ENCODE data around the gene SLC23A3.

Gene SLC23A3

DNA sequence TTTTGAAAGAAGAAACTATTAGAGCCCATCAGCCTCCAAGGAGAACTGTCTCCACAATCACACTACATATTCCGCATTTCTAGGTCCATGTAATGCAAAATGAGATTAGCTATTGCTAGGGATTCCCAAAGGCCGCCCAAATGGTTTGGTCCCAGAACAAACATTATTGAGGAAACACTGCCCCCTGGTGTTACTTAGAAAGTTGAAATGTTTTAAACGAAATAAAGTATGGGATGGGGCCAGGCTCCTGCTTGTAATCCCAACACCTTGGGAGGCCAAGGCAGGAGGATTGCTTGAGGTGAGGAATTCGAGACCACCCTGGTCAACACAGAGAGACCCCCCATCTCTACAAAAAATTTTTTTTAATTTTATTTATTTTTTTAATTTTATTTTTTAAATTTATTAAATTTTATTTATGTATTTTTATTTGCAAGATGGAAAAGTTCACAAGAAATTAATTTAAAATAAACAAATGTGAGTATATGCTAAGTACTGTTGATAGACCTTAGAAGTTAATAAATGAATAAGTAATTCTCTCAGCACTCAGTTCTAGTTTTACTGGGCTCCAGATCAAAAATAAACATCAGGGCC lies 14.7 kb downstream of the SLC23A3 start:
- ChIA-PET POLR2A (interaction anchor here (0.7 kb wide), 1 partner anchor 24 kb away, joined by 3 read pairs; no protein-coding TSS in a partner anchor), CTCF (interaction anchor here (0.6 to 6.1 kb wide), 21 partner anchors 10 to 303 kb away, joined by 3 to 40 read pairs (median 4); no protein-coding TSS in a partner anchor)
- no peak for TF ChIP-seq SUZ12 (IDR thresholded peaks at IDR 0.05)
- TF ChIP-seq, protein P1, sequence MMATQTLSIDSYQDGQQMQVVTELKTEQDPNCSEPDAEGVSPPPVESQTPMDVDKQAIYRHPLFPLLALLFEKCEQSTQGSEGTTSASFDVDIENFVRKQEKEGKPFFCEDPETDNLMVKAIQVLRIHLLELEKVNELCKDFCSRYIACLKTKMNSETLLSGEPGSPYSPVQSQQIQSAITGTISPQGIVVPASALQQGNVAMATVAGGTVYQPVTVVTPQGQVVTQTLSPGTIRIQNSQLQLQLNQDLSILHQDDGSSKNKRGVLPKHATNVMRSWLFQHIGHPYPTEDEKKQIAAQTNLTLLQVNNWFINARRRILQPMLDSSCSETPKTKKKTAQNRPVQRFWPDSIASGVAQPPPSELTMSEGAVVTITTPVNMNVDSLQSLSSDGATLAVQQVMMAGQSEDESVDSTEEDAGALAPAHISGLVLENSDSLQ (IDR thresholded peaks at IDR 0.05): no peak
- no peak for TF ChIP-seq SP1 (IDR thresholded peaks at IDR 0.05)
- no peak for TF ChIP-seq TARDBP (IDR thresholded peaks at IDR 0.05)
- DNase-seq (ENCODE audit: extremely low spot score): peak; percentile 63

DNA sequence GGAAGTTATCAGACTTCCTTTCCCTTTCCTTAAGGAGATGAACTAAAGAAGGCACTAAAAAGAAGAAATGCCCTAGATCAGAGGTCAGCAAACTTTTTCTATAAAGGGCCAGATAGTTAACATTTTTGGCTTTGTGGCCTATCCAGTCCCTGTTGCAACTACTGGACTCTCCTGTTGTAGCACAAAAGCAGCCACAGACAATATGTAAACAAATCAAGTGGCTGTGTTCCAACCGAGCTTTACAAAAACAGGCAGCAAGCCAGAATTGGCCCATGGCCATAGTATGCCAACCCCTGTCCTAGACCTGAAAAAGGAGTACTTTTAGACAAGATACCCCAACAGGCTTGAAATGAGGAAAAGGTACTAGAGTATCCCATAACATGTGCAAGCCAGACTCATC lies 20.2 kb downstream of the SLC23A3 start:
- CTCF ChIA-PET: interaction anchor here (0.7 to 2.1 kb wide), 3 partner anchors 10 to 120 kb away, joined by 4 to 5 read pairs (median 5); no protein-coding TSS in a partner anchor
- DNase-seq (ENCODE audit: extremely low spot score): no peak
- TF ChIP-seq ZNF384 (IDR thresholded peaks at IDR 0.05): no peak
- TF ChIP-seq LEF1 (IDR thresholded peaks at IDR 0.05; ENCODE audit: borderline replicate concordance): no peak
- no peak for TF ChIP-seq ELF4 (IDR thresholded peaks at IDR 0.05)
- no peak for TF ChIP-seq FOXA1 (IDR thresholded peaks at IDR 0.05)
- TF ChIP-seq SUZ12 (IDR thresholded peaks at IDR 0.05): no peak
- TF ChIP-seq, protein P1 (IDR thresholded peaks at IDR 0.05): no peak
- TF ChIP-seq FOXK2 (IDR thresholded peaks at IDR 0.05): no peak
- no peak for TF ChIP-seq CTBP1 (IDR thresholded peaks at IDR 0.05; ENCODE audit: borderline replicate concordance)
- TF ChIP-seq BHLHE40 (IDR thresholded peaks at IDR 0.05; ENCODE audit: borderline replicate concordance): no peak
- TF ChIP-seq FOXM1 (IDR thresholded peaks at IDR 0.05; ENCODE audit: borderline replicate concordance): no peak
- TF ChIP-seq HDGF (IDR thresholded peaks at IDR 0.05; ENCODE audit: borderline replicate concordance): no peak
- POLR2A ChIA-PET: no interaction called here

DNA sequence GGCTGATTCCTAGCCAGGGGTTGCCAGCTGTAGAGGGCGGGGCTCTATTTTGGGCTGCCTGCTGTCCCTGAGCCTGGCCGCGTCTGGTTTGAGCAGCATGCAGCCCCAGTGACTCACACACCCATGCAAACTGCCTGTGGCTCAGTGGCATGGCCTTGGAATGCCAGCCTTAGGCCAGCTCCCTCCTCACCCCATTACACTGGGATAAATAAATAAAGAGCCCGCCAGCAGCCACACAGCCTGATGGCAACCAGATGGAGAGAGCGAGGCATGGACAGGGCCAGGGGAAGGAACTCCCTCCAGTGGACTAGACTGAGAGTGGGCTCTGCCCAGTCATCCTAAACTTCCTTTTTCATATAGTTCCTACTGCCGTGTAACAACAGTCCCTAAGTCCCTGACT lies 27.5 kb downstream of the SLC23A3 start:
- POLR2A ChIA-PET: no interaction called here
- no peak for TF ChIP-seq HDGF (IDR thresholded peaks at IDR 0.05; ENCODE audit: borderline replicate concordance)
- no peak for TF ChIP-seq ARNT (IDR thresholded peaks at IDR 0.05)
- TF ChIP-seq LEF1 (IDR thresholded peaks at IDR 0.05; ENCODE audit: borderline replicate concordance): no peak
- no peak for TF ChIP-seq NFRKB (IDR thresholded peaks at IDR 0.05)
- TF ChIP-seq SP1 (IDR thresholded peaks at IDR 0.05): no peak
- no peak for TF ChIP-seq SUZ12 (IDR thresholded peaks at IDR 0.05)
- TF ChIP-seq FOXM1 (IDR thresholded peaks at IDR 0.05; ENCODE audit: borderline replicate concordance): no peak
- no peak for TF ChIP-seq CTBP1 (IDR thresholded peaks at IDR 0.05; ENCODE audit: borderline replicate concordance)
- TF ChIP-seq, protein P1 (IDR thresholded peaks at IDR 0.05): no peak
- TF ChIP-seq TARDBP (IDR thresholded peaks at IDR 0.05): no peak
- no peak for TF ChIP-seq FOXA1 (IDR thresholded peaks at IDR 0.05)
- TF ChIP-seq ZNF384 (IDR thresholded peaks at IDR 0.05): no peak
- no peak for TF ChIP-seq ELF4 (IDR thresholded peaks at IDR 0.05)
- no peak for DNase-seq (ENCODE audit: extremely low spot score)
- CTCF ChIA-PET: no interaction called here

DNA sequence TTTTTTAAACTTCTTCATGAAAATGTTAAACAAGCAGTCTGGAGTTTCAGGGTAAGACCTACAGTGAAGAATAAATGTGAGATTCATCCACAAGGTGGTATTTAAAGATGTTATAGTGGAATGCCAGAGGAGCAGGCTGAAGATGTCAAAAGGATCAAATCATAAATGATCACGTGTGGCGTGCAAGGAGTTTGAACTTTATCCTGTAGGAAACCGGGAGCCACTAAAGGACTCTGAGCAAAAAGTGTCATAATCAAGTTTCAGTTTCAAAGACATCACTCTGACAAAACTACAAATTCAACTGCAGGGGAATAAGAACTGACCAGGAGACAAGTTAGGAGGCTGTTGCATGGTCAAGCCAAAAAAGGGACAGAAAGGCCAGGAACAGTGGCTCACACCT lies 29.1 kb downstream of the SLC23A3 start:
- ChIA-PET CTCF (no interaction called here), POLR2A (no interaction called here)
- no peak for DNase-seq (ENCODE audit: extremely low spot score)
- no peak for TF ChIP-seq FOXK2 (IDR thresholded peaks at IDR 0.05)
- no peak for TF ChIP-seq SP1 (IDR thresholded peaks at IDR 0.05)
- TF ChIP-seq TARDBP (IDR thresholded peaks at IDR 0.05): no peak
- TF ChIP-seq ELF4 (IDR thresholded peaks at IDR 0.05): no peak
- no peak for TF ChIP-seq BHLHE40 (IDR thresholded peaks at IDR 0.05; ENCODE audit: borderline replicate concordance)
- no peak for TF ChIP-seq NFRKB (IDR thresholded peaks at IDR 0.05)
- no peak for TF ChIP-seq LEF1 (IDR thresholded peaks at IDR 0.05; ENCODE audit: borderline replicate concordance)
- TF ChIP-seq, protein P1 (IDR thresholded peaks at IDR 0.05): no peak
- TF ChIP-seq FOXA1 (IDR thresholded peaks at IDR 0.05): no peak
- no peak for TF ChIP-seq ARNT (IDR thresholded peaks at IDR 0.05)
- no peak for TF ChIP-seq CTBP1 (IDR thresholded peaks at IDR 0.05; ENCODE audit: borderline replicate concordance)
- no peak for TF ChIP-seq SUZ12 (IDR thresholded peaks at IDR 0.05)
- no peak for TF ChIP-seq FOXM1 (IDR thresholded peaks at IDR 0.05; ENCODE audit: borderline replicate concordance)
- TF ChIP-seq L3MBTL2 (conservative IDR thresholded peaks at IDR 0.05): no peak

DNA sequence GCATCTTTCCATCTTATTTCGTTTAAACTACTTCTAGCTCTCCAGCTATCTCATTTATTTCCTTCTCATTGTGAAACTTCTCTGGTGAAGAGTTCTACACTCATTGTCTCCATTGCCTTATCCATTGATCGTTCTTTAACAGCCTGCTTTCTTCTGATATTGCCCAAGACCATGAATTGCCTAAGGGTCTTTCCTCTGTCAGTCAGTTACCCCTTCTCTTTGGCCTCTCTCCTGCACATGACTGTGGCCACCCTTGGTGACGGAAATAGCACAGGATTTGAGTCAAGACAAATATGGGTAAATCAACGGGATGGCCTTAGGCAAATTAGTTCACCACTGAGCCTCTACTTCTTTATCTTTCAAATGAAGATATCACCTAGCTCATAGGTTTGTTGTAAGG lies 35.9 kb downstream of the SLC23A3 start:
- no peak for DNase-seq (ENCODE audit: extremely low spot score)
- ChIA-PET POLR2A (no interaction called here), CTCF (interaction anchor here (0.7 to 1.1 kb wide), 3 partner anchors 10 to 437 kb away, joined by 3 to 4 read pairs (median 3); partner anchors contain the start of gene OBSL1)
- no peak for TF ChIP-seq ELF4 (IDR thresholded peaks at IDR 0.05)
- no peak for TF ChIP-seq FOXK2 (IDR thresholded peaks at IDR 0.05)
- TF ChIP-seq ARNT (IDR thresholded peaks at IDR 0.05): no peak
- no peak for TF ChIP-seq BHLHE40 (IDR thresholded peaks at IDR 0.05; ENCODE audit: borderline replicate concordance)
- TF ChIP-seq SP1 (IDR thresholded peaks at IDR 0.05): no peak
- TF ChIP-seq FOXM1 (IDR thresholded peaks at IDR 0.05; ENCODE audit: borderline replicate concordance): no peak

DNA sequence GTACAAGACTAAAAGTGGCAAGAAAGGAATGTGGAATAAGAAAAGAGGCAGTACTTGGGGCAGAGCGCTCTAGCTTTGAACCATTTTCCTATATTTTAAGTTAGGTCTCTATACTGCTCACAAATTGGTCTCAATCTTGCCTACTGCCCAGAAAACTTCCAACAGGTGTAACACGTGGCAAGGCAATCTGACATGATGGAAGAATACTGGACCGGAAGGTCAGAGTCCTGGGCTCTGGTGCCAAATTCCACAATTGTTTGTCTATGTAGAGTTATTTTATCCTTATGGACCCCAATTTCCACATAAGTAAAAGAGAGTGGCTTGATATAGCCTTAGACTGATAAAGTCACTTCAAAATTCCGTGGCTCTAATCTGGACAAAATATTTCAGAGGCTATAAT lies 38.1 kb downstream of the SLC23A3 start:
- POLR2A ChIA-PET: interaction anchor here (1.1 kb wide), 1 partner anchor 23 kb away, joined by 3 read pairs; no protein-coding TSS in a partner anchor
- DNase-seq (ENCODE audit: extremely low spot score): no peak
- CTCF ChIA-PET: interaction anchor here (0.6 to 1.7 kb wide), 2 partner anchors 10 to 23 kb away, joined by 4 to 5 read pairs; no protein-coding TSS in a partner anchor
- no peak for TF ChIP-seq LEF1 (IDR thresholded peaks at IDR 0.05; ENCODE audit: borderline replicate concordance)
- no peak for TF ChIP-seq ARNT (IDR thresholded peaks at IDR 0.05)
- no peak for TF ChIP-seq ELF4 (IDR thresholded peaks at IDR 0.05)
- TF ChIP-seq FOXM1 (IDR thresholded peaks at IDR 0.05; ENCODE audit: borderline replicate concordance): no peak
- no peak for TF ChIP-seq TARDBP (IDR thresholded peaks at IDR 0.05)
- TF ChIP-seq SUZ12 (IDR thresholded peaks at IDR 0.05): no peak
- TF ChIP-seq NFRKB (IDR thresholded peaks at IDR 0.05): no peak
- TF ChIP-seq, protein P1 (IDR thresholded peaks at IDR 0.05): no peak
- TF ChIP-seq BHLHE40 (IDR thresholded peaks at IDR 0.05; ENCODE audit: borderline replicate concordance): no peak
- no peak for TF ChIP-seq FOXK2 (IDR thresholded peaks at IDR 0.05)
- TF ChIP-seq HDGF (IDR thresholded peaks at IDR 0.05; ENCODE audit: borderline replicate concordance): no peak
- no peak for TF ChIP-seq CTBP1 (IDR thresholded peaks at IDR 0.05; ENCODE audit: borderline replicate concordance)
- TF ChIP-seq L3MBTL2 (conservative IDR thresholded peaks at IDR 0.05): no peak
- TF ChIP-seq SP1 (IDR thresholded peaks at IDR 0.05): no peak
- TF ChIP-seq ZNF384 (IDR thresholded peaks at IDR 0.05): no peak
- no peak for TF ChIP-seq FOXA1 (IDR thresholded peaks at IDR 0.05)

All from HEK293T (cell line).